Measurements from ENCODE around the gene NR2F6. TPM values are rescaled to one million over a fixed set of nuclear protein-coding genes. Genes with fewer than 3 reads are reported as not detected.
"Not testable (repeated sequence)": the region's sequence is repeated elsewhere in the genome, so short reads cannot be mapped to it uniquely, and the experiment has no call there.

Gene NR2F6
- total RNA-seq, 1 experiment from 2014 or later = 35.2 TPM

- peak; percentile 62 for DNase-seq (ENCODE audit: low read depth, low spot score)
- in situ Hi-C loops (cut with HindIII; ENCODE audit: low pct_unique_long_range_greater_than_20kb, low sequenced_read_pairs) = no loop called here
Observed at GRCh38 chr19:17202249-17202648, 43.5 kb downstream of the NR2F6 start.

GRCh38 chr19:17200408-17201079 lies 45.2 kb downstream of the NR2F6 start:
- in situ Hi-C loops (cut with HindIII; ENCODE audit: low pct_unique_long_range_greater_than_20kb, low sequenced_read_pairs) = no loop called here

GRCh38 chr19:17197666-17198065 lies 48.1 kb downstream of the NR2F6 start:
- in situ Hi-C loops (cut with HindIII; ENCODE audit: low pct_unique_long_range_greater_than_20kb, low sequenced_read_pairs) = no loop called here
- DNase-seq (ENCODE audit: low read depth, low spot score) = no peak

More at GRCh38 chr19:17200408-17201079, 45.2 kb downstream of the NR2F6 start:
- no peak for DNase-seq (ENCODE audit: low read depth, low spot score)

- no peak for DNase-seq (ENCODE audit: low read depth, low spot score)
- in situ Hi-C loops (cut with HindIII; ENCODE audit: low pct_unique_long_range_greater_than_20kb, low sequenced_read_pairs) = no loop called here
Observed at GRCh38 chr19:17196610-17197009, 49.1 kb downstream of the NR2F6 start.

- DNase-seq (ENCODE audit: low read depth, low spot score) = no peak
- in situ Hi-C loops (cut with HindIII; ENCODE audit: low pct_unique_long_range_greater_than_20kb, low sequenced_read_pairs) = no loop called here
Observed at GRCh38 chr19:17195106-17195505, 50.6 kb downstream of the NR2F6 start.

GRCh38 chr19:17194608-17195007 lies 51.1 kb downstream of the NR2F6 start:
- in situ Hi-C loops (cut with HindIII; ENCODE audit: low pct_unique_long_range_greater_than_20kb, low sequenced_read_pairs) = no loop called here
- no peak for DNase-seq (ENCODE audit: low read depth, low spot score)

- no peak for DNase-seq (ENCODE audit: low read depth, low spot score)
- in situ Hi-C loops (cut with HindIII; ENCODE audit: low pct_unique_long_range_greater_than_20kb, low sequenced_read_pairs) = no loop called here
Observed at GRCh38 chr19:17192751-17193150, 53.0 kb downstream of the NR2F6 start.

- DNase-seq (ENCODE audit: low read depth, low spot score); in situ Hi-C loops (cut with HindIII; ENCODE audit: low pct_unique_long_range_greater_than_20kb, low sequenced_read_pairs): not testable (repeated sequence)
Observed at GRCh38 chr19:17191736-17192135, 54.0 kb downstream of the NR2F6 start.

- no peak for DNase-seq (ENCODE audit: low read depth, low spot score)
- in situ Hi-C loops (cut with HindIII; ENCODE audit: low pct_unique_long_range_greater_than_20kb, low sequenced_read_pairs) = no loop called here
Observed at GRCh38 chr19:17185590-17185989, 60.1 kb downstream of the NR2F6 start.

GRCh38 chr19:17184371-17184841 lies 61.3 kb downstream of the NR2F6 start:
- DNase-seq (ENCODE audit: low read depth, low spot score) = no peak

GRCh38 chr19:17183858-17184321 lies 61.8 kb downstream of the NR2F6 start:
- in situ Hi-C loops (cut with HindIII; ENCODE audit: low pct_unique_long_range_greater_than_20kb, low sequenced_read_pairs) = no loop called here
- DNase-seq (ENCODE audit: low read depth, low spot score) = no peak

More at GRCh38 chr19:17184371-17184841, 61.3 kb downstream of the NR2F6 start:
- in situ Hi-C loops (cut with HindIII; ENCODE audit: low pct_unique_long_range_greater_than_20kb, low sequenced_read_pairs) = no loop called here

GRCh38 chr19:17183271-17183761 lies 62.4 kb downstream of the NR2F6 start:
- in situ Hi-C loops (cut with HindIII; ENCODE audit: low pct_unique_long_range_greater_than_20kb, low sequenced_read_pairs) = no loop called here
- no peak for DNase-seq (ENCODE audit: low read depth, low spot score)

Other genes with a start within 250 kb of the NR2F6 start
- gene CPAMD8, start 219.1 kb downstream of the NR2F6 start, total RNA-seq (2014; rRNA removed; shearing (Covaris generic)) = 0.11 TPM in 1 of 2 replicates, not detected in the other
- gene HAUS8, start 170.5 kb downstream of the NR2F6 start, total RNA-seq (2014; rRNA removed; shearing (Covaris generic)) = 4.1 and 6.7 TPM in 2 replicates
- gene MYO9B, start 170.1 kb downstream of the NR2F6 start, total RNA-seq (2014; rRNA removed; shearing (Covaris generic)) = 62.6 and 79.9 TPM in 2 replicates
- 6.8 and 8.5 TPM in 2 replicates for gene USE1, start 30.6 kb downstream of the NR2F6 start, total RNA-seq (2014; rRNA removed; shearing (Covaris generic))
- gene OCEL1, start 19.7 kb downstream of the NR2F6 start, total RNA-seq (2014; rRNA removed; shearing (Covaris generic)) = 3.3 and 4.6 TPM in 2 replicates
- not detected in 2 replicates for gene USHBP1, start 18.8 kb upstream of the NR2F6 start, total RNA-seq (2014; rRNA removed; shearing (Covaris generic))
- gene BABAM1, start 21.5 kb upstream of the NR2F6 start, total RNA-seq (2014; rRNA removed; shearing (Covaris generic)) = 61.0 and 66.6 TPM in 2 replicates
- 1.3 TPM in 2 replicates for gene ANKLE1, start 36.0 kb upstream of the NR2F6 start, total RNA-seq (2014; rRNA removed; shearing (Covaris generic))
- 2.5 and 3.4 TPM in 2 replicates for gene ABHD8, start 57.5 kb upstream of the NR2F6 start, total RNA-seq (2014; rRNA removed; shearing (Covaris generic))
- gene MRPL34, start 60.0 kb upstream of the NR2F6 start, total RNA-seq (2014; rRNA removed; shearing (Covaris generic)) = 48.4 and 77.4 TPM in 2 replicates
- 14.0 and 14.1 TPM in 2 replicates for gene DDA1, start 63.6 kb upstream of the NR2F6 start, total RNA-seq (2014; rRNA removed; shearing (Covaris generic))
- 0.98 and 1.3 TPM in 2 replicates for gene ANO8, start 88.9 kb upstream of the NR2F6 start, total RNA-seq (2014; rRNA removed; shearing (Covaris generic))
- gene GTPBP3, start 91.6 kb upstream of the NR2F6 start, total RNA-seq (2014; rRNA removed; shearing (Covaris generic)) = 13.3 and 16.3 TPM in 2 replicates
- gene PLVAP, start 131.4 kb upstream of the NR2F6 start, total RNA-seq (2014; rRNA removed; shearing (Covaris generic)) = not detected in 2 replicates
- gene CCDC194, start 148.3 kb upstream of the NR2F6 start, total RNA-seq (2014; rRNA removed; shearing (Covaris generic)) = not detected in 2 replicates
- gene BST2, start 159.7 kb upstream of the NR2F6 start, total RNA-seq (2014; rRNA removed; shearing (Covaris generic)) = 0.21 and 1.9 TPM in 2 replicates
- 53.4 and 59.8 TPM in 2 replicates for gene MVB12A, start 174.1 kb upstream of the NR2F6 start, total RNA-seq (2014; rRNA removed; shearing (Covaris generic))
- gene TMEM221, start 202.7 kb upstream of the NR2F6 start, total RNA-seq (2014; rRNA removed; shearing (Covaris generic)) = 0.08 TPM in 1 of 2 replicates, not detected in the other
- not detected in 2 replicates for gene NXNL1, start 215.0 kb upstream of the NR2F6 start, total RNA-seq (2014; rRNA removed; shearing (Covaris generic))
- 12.2 and 16.6 TPM in 2 replicates for gene SLC27A1, start 224.6 kb upstream of the NR2F6 start, total RNA-seq (2014; rRNA removed; shearing (Covaris generic))

Data from SK-MEL-5 (cell line).